ENCODE results near the gene FCN2.

Gene FCN2

DNA sequence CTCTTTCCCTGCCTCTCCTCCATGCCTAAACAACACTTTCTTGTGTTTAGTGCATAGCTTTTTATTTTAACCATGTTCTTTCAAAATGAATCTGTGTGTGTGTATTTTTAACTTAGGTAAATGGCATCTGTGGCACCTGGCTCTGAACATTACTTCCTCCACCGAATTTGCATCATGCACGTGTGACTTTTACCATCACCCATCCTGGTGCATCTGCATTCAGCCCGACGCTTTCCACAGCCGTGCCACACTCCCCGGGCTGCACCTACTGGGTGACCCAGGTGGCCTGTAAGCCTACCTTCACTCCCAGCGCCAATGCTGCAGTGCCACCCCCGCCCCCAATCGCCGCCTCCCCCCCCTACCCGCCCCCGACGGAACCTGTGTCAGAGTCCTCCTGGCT, 49.8 kb downstream of the FCN2 start:
- no peaks in the 10 kb centered on the region for H3K4me1 ChIP-seq (ENCODE audit: low read length)
- H3K27ac ChIP-seq (ENCODE audit: low read length), result no peak overlapping the region
- no peak overlapping the region for H3K4me2 ChIP-seq (ENCODE audit: low read depth, low read length)

DNA sequence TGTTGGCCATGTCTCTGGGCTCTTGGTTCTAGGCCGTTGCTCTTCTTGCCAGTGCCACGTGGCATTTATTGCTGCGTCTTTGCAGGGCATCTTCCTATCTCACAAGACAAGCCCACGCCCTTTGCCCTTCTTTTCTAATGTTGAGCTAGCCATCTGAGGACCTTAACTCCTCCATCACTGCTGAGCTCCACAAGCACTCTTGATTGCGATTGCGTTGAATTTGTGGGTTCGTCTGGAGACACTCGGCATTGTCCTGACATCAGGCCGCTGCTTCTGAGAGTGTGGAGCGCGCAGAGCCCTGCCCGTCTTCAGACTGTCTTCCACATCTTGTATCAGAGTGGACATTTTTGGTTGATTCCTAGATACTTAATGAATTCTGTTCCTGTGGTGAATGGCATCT, 51.6 kb downstream of the FCN2 start:
- H3K9me3 ChIP-seq (replicated peaks; ENCODE audit: insufficient read depth, low read length), result no peaks in the 10 kb centered on the region
- H3K9ac ChIP-seq (ENCODE audit: low read length), result no peak overlapping the region
- H3K4me2 ChIP-seq (ENCODE audit: low read depth, low read length), result no peak overlapping the region
- no peaks in the 10 kb centered on the region for H4K20me1 ChIP-seq (ENCODE audit: insufficient read depth, low read length)
- H3K36me3 ChIP-seq (replicated peaks; ENCODE audit: insufficient read depth, low read length), result no peaks in the 10 kb centered on the region
- peaks cover 92% of the 10 kb centered on the region for H3K27me3 ChIP-seq (replicated peaks; ENCODE audit: insufficient read depth, low read length)
- no peaks in the 10 kb centered on the region for H3K79me2 ChIP-seq (ENCODE audit: low read length)
- no peaks in the 10 kb centered on the region for H3F3A ChIP-seq (ENCODE audit: insufficient read depth, low read length)
- H3K9me2 ChIP-seq (replicated peaks; ENCODE audit: insufficient read depth, low read length), result no peaks in the 10 kb centered on the region
- H3K4me3 ChIP-seq (ENCODE audit: low read length), result no peak overlapping the region
- DNase-seq, result no peak
- H2AFZ ChIP-seq (ENCODE audit: low read length), result no peak overlapping the region
- TF ChIP-seq EZH2phosphoT487 (IDR thresholded peaks at IDR 0.05; ENCODE audit: low read length), result no peak
- TF ChIP-seq EZH2 (optimal IDR thresholded peaks at IDR 0.05; ENCODE audit: low read depth, low read length), result no peak
- no peaks in the 10 kb centered on the region for H3K4me1 ChIP-seq (ENCODE audit: low read length)
- no peak overlapping the region for H3K27ac ChIP-seq (ENCODE audit: low read length)

More for the DNA sequence above, 49.8 kb downstream of the FCN2 start:
- H3K36me3 ChIP-seq (replicated peaks; ENCODE audit: insufficient read depth, low read length), result no peaks in the 10 kb centered on the region
- no peaks in the 10 kb centered on the region for H3K79me2 ChIP-seq (ENCODE audit: low read length)
- no peak for DNase-seq
- no peaks in the 10 kb centered on the region for H3K9me3 ChIP-seq (replicated peaks; ENCODE audit: insufficient read depth, low read length)
- H2AFZ ChIP-seq (ENCODE audit: low read length), result no peak overlapping the region
- TF ChIP-seq EZH2 (optimal IDR thresholded peaks at IDR 0.05; ENCODE audit: low read depth, low read length) (no peak), EZH2phosphoT487 (IDR thresholded peaks at IDR 0.05; ENCODE audit: low read length) (no peak), CTCF (IDR thresholded peaks at IDR 0.05; ENCODE audit: low read length) (no peak)
- no peak overlapping the region for H3K9ac ChIP-seq (ENCODE audit: low read length)
- H3K4me3 ChIP-seq (ENCODE audit: low read length), result no peak overlapping the region
- H4K20me1 ChIP-seq (ENCODE audit: insufficient read depth, low read length), result no peaks in the 10 kb centered on the region
- no peaks in the 10 kb centered on the region for H3K9me2 ChIP-seq (replicated peaks; ENCODE audit: insufficient read depth, low read length)
- peaks cover 81% of the 10 kb centered on the region for H3K27me3 ChIP-seq (replicated peaks; ENCODE audit: insufficient read depth, low read length)
- H3F3A ChIP-seq (ENCODE audit: insufficient read depth, low read length), result no peaks in the 10 kb centered on the region

DNA sequence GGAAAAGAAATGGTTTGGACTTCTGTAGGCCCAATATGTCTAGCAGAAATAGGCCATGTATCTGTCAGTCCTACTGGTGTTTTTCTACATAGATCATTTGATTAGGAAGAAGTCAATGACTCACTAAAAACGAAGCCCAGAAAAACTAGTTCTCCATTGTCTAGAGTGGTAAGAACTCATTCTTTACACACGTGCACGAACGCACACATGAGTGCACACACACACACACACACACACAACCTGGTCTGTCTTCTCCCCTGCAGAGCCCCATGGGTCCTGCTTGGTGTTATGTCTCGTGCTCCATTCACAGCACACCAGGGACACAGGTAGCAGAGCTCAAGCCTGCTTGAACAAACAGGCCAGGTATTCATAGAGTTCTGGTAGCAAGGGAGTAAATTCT, 52.0 kb downstream of the FCN2 start:
- Histone ChIP-seq H3K36me3 (replicated peaks; ENCODE audit: insufficient read depth, low read length) (no peaks in the 10 kb centered on the region), H3K9me2 (replicated peaks; ENCODE audit: insufficient read depth, low read length) (no peaks in the 10 kb centered on the region), H3K9ac (ENCODE audit: low read length) (no peak overlapping the region), H3K27me3 (replicated peaks; ENCODE audit: insufficient read depth, low read length) (peaks cover 94% of the 10 kb centered on the region), H3K4me1 (ENCODE audit: low read length) (no peaks in the 10 kb centered on the region), H3K4me3 (ENCODE audit: low read length) (no peak overlapping the region), H3K9me3 (replicated peaks; ENCODE audit: insufficient read depth, low read length) (no peaks in the 10 kb centered on the region), H4K20me1 (ENCODE audit: insufficient read depth, low read length) (no peaks in the 10 kb centered on the region), H3K4me2 (ENCODE audit: low read depth, low read length) (no peak overlapping the region), H3K79me2 (ENCODE audit: low read length) (no peaks in the 10 kb centered on the region), H2AFZ (ENCODE audit: low read length) (no peak overlapping the region), H3F3A (ENCODE audit: insufficient read depth, low read length) (no peaks in the 10 kb centered on the region), H3K27ac (ENCODE audit: low read length) (no peak overlapping the region)
- TF ChIP-seq CTCF (IDR thresholded peaks at IDR 0.05; ENCODE audit: low read length) (no peak), EZH2 (optimal IDR thresholded peaks at IDR 0.05; ENCODE audit: low read depth, low read length) (no peak), EZH2phosphoT487 (IDR thresholded peaks at IDR 0.05; ENCODE audit: low read length) (no peak)
- no peak for DNase-seq

GRCh38 chr9:134933076-134933659, 52.6 kb downstream of the FCN2 start:
- no peaks in the 10 kb centered on the region for H3K9me3 ChIP-seq (replicated peaks; ENCODE audit: insufficient read depth, low read length)
- no peak overlapping the region for H2AFZ ChIP-seq (ENCODE audit: low read length)
- H3K27me3 ChIP-seq (replicated peaks; ENCODE audit: insufficient read depth, low read length), result peaks cover 94% of the 10 kb centered on the region
- DNase-seq, result no peak
- no peaks in the 10 kb centered on the region for H3K36me3 ChIP-seq (replicated peaks; ENCODE audit: insufficient read depth, low read length)
- H3F3A ChIP-seq (ENCODE audit: insufficient read depth, low read length), result no peaks in the 10 kb centered on the region
- H4K20me1 ChIP-seq (ENCODE audit: insufficient read depth, low read length), result no peaks in the 10 kb centered on the region
- no peaks in the 10 kb centered on the region for H3K4me1 ChIP-seq (ENCODE audit: low read length)
- no peak overlapping the region for H3K27ac ChIP-seq (ENCODE audit: low read length)
- no peaks in the 10 kb centered on the region for H3K9me2 ChIP-seq (replicated peaks; ENCODE audit: insufficient read depth, low read length)
- no peaks in the 10 kb centered on the region for H3K79me2 ChIP-seq (ENCODE audit: low read length)
- H3K4me3 ChIP-seq (ENCODE audit: low read length), result no peak overlapping the region
- TF ChIP-seq EZH2phosphoT487 (IDR thresholded peaks at IDR 0.05; ENCODE audit: low read length) (no peak), EZH2 (optimal IDR thresholded peaks at IDR 0.05; ENCODE audit: low read depth, low read length) (no peak), CTCF (IDR thresholded peaks at IDR 0.05; ENCODE audit: low read length) (no peak)
- no peak overlapping the region for H3K9ac ChIP-seq (ENCODE audit: low read length)
- no peak overlapping the region for H3K4me2 ChIP-seq (ENCODE audit: low read depth, low read length)

Data from MM.1S (cell line).